ENCODE measurements around the gene IGFBP2. TPM values are rescaled to one million over a fixed set of nuclear protein-coding genes. Genes with fewer than 3 reads are reported as not detected.

The IGFBP2 gene
- total and polyA plus RNA-seq, 8 donors = 28.2 to 133 (median 111) TPM

DNA sequence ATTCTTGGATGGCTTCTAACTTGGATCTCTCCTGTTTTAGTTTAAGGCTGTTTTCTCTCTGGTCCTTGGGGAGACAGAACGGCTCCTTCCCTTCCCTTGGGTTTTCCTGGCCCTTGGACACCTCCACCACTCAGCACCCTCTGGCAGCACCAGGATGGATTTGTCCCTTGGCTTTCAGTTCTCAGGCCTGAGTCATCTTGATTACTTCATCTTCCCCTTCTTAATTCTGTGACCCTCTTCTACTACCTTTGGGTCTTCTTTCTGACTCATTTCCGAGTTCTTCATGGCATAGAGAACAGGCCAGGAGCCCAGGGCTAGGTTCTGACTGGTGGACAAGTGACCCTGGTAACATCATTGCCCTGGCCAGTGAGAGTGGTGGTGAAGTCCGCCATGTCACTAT lies 14.9 kb downstream of the IGFBP2 start:
- Histone ChIP-seq H3K4me3 (no peak overlapping the region), H3K27me3 (no peaks in the 10 kb centered on the region), H3K27ac (no peak overlapping the region), H3K4me1 (no peaks in the 10 kb centered on the region), H3K36me3 (no peaks in the 10 kb centered on the region), H3K9me3 (no peaks in the 10 kb centered on the region)
- TF ChIP-seq, protein P1, sequence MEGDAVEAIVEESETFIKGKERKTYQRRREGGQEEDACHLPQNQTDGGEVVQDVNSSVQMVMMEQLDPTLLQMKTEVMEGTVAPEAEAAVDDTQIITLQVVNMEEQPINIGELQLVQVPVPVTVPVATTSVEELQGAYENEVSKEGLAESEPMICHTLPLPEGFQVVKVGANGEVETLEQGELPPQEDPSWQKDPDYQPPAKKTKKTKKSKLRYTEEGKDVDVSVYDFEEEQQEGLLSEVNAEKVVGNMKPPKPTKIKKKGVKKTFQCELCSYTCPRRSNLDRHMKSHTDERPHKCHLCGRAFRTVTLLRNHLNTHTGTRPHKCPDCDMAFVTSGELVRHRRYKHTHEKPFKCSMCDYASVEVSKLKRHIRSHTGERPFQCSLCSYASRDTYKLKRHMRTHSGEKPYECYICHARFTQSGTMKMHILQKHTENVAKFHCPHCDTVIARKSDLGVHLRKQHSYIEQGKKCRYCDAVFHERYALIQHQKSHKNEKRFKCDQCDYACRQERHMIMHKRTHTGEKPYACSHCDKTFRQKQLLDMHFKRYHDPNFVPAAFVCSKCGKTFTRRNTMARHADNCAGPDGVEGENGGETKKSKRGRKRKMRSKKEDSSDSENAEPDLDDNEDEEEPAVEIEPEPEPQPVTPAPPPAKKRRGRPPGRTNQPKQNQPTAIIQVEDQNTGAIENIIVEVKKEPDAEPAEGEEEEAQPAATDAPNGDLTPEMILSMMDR (IDR thresholded peaks at IDR 0.05) = no peak
- intact Hi-C loops (cut with DNase I) = no loop called here
- DNase-seq = no peak
- no peak for ATAC-seq

DNA sequence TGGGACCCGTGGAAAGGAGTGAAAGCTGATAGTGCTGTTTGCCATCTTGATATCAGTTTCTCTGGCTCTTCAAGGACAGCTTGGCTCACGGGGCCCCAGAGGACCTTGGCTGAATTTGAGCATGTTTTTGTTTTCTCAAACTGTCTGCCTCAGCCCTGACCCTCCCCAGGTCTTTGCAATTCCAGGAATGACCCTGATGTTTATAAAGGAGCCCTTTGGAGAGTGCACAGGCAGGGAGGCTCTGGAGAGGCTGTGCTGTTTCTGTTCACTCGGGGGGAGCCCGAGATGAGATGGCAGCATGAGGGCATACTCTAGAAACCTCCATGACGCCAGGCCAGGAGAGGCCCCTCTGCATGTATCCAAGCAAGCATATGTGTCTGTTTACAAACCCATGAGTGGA lies 16.4 kb downstream of the IGFBP2 start:
- ATAC-seq = no peak
- no peaks in the 10 kb centered on the region for H3K9me3 ChIP-seq

DNA sequence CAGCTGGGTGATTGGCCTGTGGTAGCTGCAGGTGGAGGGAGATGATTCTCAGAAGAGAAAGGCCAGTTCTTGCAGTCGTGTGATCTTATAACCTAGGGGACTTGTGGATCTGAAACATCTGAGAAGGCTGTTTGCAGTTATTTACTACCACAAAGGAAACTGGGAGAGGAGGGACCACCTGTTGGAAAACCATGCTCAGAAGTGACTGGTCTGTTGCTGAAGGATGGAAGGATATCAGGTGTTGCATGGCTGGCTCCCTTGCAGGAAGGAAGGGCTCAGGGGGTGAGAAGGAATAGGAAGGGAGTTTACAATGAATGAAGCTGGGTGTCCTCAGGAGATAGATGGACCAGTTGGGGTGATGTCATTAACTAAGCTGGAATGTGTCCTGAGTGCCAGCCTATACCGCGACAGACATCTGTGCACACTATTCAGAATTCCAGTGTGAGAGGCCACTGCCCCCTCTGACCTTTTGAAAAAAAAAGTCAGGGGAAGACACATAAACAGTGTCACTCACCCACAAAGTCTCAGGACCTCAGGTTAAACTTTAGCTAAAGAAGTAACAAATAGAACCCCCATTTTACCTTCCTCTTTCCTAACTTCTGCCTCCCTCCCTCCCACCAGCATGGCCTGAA lies 17.5 kb downstream of the IGFBP2 start:
- Histone ChIP-seq H3K9me3 (no peaks in the 10 kb centered on the region), H3K4me1 (no peaks in the 10 kb centered on the region), H3K27me3 (no peaks in the 10 kb centered on the region), H3K4me3 (no peak overlapping the region), H3K27ac (no peak overlapping the region), H3K36me3 (no peaks in the 10 kb centered on the region)
- ATAC-seq = no peak
- TF ChIP-seq, protein P1 (IDR thresholded peaks at IDR 0.05) = no peak
- intact Hi-C loops (cut with DNase I) = no loop called here
- DNase-seq = no peak

More for the DNA sequence above, 16.4 kb downstream of the IGFBP2 start:
- no peak overlapping the region for H3K4me3 ChIP-seq
- no peaks in the 10 kb centered on the region for H3K36me3 ChIP-seq
- H3K4me1 ChIP-seq = no peaks in the 10 kb centered on the region
- no peak for DNase-seq
- H3K27ac ChIP-seq = no peak overlapping the region
- H3K27me3 ChIP-seq = no peaks in the 10 kb centered on the region
- TF ChIP-seq, protein P1 (IDR thresholded peaks at IDR 0.05) = no peak
- intact Hi-C loops (cut with DNase I) = no loop called here

DNA sequence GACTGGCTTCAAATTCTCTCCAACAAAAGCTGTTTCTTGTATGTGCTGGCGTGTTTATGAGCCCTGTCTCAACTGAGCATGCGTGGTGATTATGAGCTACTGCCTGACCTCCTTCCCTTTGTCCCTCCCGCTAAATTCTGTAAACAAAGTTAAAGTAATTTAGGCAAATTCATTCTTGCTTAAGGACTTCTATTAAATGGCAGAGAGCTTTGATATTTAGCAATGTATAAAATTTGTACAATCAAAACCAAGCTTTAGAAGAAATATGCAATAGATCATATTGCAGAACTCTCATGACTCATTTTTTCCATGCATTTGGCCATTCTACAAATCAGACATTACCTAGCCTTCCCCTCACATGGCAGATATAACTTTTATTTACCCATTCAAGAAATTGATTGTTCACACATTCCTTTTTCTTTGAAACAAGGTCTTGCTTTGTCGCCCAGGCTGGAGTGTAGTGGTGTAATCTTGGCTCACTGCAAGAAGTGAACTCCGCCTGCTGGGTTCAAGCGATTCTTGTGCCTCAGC lies 18.2 kb downstream of the IGFBP2 start:
- ATAC-seq = no peak
- intact Hi-C loops (cut with DNase I) = no loop called here

DNA sequence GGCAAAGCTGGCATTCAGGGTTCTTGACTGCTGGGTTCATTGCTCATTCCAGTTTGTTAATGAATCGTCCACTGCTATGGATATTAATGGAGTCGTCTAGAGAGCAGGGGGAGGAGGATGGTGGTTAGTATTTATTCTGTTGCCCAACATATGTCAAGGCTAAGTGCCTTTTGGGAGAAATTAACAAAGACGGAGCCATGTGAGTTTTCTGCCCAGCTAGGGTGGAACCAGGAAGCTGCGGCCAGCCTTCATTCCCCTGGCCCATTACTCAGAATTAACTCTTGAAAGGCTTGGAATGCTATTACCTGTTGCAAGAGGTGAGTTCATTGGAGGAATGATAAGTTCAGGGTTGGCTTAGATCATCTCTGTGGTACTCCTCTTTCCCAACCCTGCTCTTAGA lies 19.3 kb downstream of the IGFBP2 start:
- peak; percentile 32 for ATAC-seq

More for the DNA sequence above, 18.2 kb downstream of the IGFBP2 start:
- TF ChIP-seq, protein P1 (IDR thresholded peaks at IDR 0.05) = no peak
- no peak for DNase-seq
- Histone ChIP-seq H3K4me1 (no peaks in the 10 kb centered on the region), H3K9me3 (no peaks in the 10 kb centered on the region), H3K27me3 (no peaks in the 10 kb centered on the region), H3K36me3 (no peaks in the 10 kb centered on the region), H3K27ac (no peak overlapping the region), H3K4me3 (no peak overlapping the region)

More for the DNA sequence above, 19.3 kb downstream of the IGFBP2 start:
- Histone ChIP-seq H3K36me3 (no peaks in the 10 kb centered on the region), H3K9me3 (no peaks in the 10 kb centered on the region), H3K4me3 (no peak overlapping the region), H3K27me3 (no peaks in the 10 kb centered on the region), H3K27ac (no peak overlapping the region), H3K4me1 (no peaks in the 10 kb centered on the region)
- TF ChIP-seq, protein P1 (IDR thresholded peaks at IDR 0.05) = no peak
- no peak for DNase-seq
- intact Hi-C loops (cut with DNase I) = no loop called here
